Hematopoietic multipotent progenitor cell treated with erythropoietin and hydrocortisone succinate and interleukin-3 and kit ligand, for 4 days (in vitro differentiated cells): ENCODE measurements around the gene PRKCH.

Source experiments
- DNase-seq: peaks from one replicate; pipeline ENCODE4 v3.0.0-alpha.2; 2015

PRKCH gene

DNA sequence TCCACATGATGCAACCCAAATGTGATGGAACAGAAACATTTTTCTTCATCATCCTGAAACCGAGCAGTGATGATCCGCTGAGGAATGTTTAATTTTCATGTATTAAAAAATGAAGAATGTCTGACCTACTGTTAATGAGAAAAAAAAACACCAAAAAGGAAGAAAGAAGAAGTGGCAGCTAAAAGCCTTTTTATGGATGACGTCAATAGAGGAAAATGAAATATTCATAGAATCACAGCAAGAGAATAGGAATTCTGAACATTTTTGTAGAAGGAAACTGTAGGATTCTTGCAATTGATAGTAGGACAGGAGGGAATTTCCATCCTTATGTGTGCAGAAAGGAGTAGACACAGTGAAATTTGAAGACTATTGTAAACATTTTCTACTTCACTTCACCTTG is 112.9 kb downstream of the PRKCH start:
- DNase-seq = no peak

GRCh38 chr14:61435563-61436337 is 114.4 kb downstream of the PRKCH start:
- DNase-seq = no peak

DNA sequence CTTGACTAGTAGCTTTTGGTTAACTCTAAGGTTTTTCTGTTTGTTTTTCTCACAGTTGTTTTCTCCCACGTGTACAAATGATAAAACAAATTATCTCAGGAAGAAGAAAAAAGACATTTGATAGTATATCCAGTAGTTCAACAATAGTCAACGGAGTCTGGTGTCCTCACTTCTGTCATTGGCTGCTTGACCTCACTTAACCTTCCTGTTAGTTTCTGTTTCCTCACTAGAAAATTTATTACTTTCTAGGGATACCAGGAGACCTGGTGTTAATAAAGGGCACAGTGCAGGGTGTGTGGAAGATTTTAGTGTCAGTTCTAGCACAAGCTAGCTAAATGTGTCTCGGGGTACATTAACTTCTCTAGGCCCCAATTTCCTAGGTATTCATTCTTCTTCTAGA is 116.0 kb downstream of the PRKCH start:
- DNase-seq = no peak

DNA sequence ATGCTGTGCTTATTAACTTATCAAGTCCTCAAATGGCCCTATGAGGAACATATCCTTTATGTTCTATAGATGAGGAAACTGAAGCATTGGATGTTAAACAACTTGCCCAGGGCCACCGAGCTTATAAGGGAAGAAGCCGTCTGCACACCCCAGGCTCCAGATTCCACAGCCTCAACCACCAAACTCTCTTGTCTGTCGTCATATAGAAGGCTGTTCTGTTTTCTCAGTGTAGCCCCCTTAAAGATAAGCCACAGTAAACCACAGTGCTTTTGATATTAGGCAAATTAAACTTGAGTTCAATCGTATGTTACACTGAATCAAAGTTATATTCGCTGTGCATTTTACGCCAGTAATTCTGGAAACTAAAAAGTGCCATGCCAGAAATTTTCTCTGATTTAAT is 116.7 kb downstream of the PRKCH start:
- no peak for DNase-seq

- no peak for DNase-seq
Measured at GRCh38 chr14:61438497-61438859, 117.1 kb downstream of the PRKCH start.

DNA sequence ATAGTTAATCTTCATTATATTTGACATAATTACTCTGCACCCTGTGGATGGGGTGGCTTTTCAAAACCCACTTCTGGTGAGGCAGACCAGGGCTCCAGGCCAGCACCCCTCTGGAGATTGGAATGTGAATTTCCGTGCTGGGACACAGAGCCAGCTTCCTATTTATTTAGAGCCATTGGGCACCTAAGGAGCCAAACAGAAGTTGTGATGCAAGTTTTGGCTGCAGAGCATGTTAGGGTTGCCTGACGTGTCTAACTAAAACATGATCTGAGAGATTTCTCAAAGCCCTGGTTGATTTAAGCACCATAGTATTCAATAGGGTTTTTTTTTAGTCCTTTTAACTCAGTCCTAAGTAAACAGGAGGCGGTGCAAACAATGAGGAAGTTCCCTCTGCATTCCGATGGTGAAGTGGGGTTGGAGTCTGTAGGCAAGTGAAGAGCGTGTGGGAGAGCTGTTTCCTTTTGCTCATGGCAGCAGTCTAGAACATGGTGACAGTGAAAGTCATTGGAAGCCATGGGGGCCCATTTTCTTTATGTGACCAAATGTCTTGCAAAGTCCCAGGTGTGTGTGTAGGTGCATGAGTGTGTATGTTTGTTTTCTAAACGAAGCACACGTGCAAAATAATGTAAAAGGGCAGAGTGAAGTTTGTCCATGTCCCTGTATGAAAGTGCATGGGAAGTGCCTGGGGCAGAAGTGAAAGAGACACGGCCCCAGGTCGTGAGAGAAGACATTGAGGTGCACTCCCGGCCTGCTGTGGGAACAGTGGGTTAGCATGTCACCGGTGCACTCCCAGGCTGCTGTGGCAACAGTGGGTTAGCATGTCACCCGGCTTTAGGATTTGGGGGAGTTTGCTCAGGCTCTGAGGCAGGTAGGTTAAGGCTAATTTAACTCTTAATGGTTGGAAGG is 117.7 kb downstream of the PRKCH start:
- DNase-seq = peak; percentile 78

DNA sequence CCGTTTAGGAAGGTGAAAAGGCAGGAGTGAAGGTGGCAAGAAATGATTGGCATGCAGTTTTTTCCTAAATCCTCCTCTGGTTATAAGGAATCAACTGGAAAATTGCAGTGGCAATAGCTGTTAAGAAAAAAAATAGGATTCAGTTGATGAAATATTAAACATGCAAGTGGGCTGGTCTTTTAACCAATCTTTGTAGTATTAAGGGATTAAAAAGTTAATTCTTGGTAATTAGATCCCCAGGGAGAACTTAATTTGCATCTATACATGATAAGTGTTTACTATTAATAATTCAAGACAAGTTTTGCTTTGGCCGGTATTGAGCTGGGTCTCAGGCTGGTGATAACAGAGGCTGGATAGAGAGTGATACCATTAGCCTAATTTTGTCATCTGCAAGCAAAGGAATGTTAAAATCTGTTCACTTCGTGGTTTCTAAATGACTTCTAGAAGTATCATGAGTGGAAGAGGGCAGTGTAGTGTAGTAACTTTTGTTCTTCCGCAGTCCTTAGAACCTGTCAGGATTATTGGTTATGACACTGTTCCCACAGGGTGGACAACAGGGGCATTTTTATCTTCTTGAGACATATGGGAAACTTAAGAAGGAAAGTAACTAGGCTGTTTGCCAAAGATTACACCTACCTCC is 118.5 kb downstream of the PRKCH start:
- DNase-seq = no peak

- no peak for DNase-seq
Measured at GRCh38 chr14:61443481-61443880, 122.1 kb downstream of the PRKCH start.

GRCh38 chr14:61444215-61444768 is 122.9 kb downstream of the PRKCH start:
- peak; percentile 85 for DNase-seq

DNA sequence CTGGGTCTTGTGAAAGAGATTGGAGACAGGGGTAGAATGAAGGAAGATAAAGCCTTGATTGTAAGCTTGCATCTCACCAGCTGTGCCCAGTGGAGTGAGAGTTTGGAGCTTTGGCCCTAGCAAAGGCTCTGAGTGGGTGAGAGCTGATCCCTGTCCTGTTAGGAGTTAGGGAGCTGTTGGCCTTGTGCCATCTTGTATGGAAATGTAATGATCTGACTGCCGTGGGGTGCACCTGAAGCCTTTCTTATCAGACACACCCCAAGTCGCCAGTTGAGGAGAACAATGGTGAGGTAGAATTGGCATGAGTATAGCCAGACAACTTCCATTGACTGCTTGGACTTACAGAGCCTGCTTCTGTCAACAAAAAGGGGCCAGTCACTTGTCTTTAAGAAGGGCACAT is 130.1 kb downstream of the PRKCH start:
- no peak for DNase-seq

- no peak for DNase-seq
Measured at GRCh38 chr14:61451891-61452400, 130.6 kb downstream of the PRKCH start.

- no peak for DNase-seq
Measured at GRCh38 chr14:61452452-61452851, 131.1 kb downstream of the PRKCH start.

GRCh38 chr14:61453103-61453767 is 131.9 kb downstream of the PRKCH start:
- DNase-seq = no peak

DNA sequence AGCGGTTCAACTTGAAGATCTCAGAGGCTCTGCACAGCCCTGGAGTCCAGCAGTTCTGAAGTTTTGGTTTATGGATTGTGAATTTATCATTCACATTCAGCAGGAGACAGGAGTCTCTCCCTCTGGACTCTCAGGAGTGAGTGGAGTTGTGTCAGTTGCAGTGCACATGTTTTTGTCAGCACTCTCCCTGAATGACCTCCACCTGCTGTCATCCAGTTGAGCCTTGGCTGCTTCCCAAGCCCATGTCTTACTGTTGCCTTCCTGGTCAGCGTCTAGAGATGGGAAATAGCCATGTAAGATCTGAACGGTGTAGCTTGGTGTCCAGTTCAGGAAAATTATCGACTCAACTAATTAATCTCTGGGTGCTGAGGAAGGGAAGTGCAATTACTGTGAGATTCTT is 133.2 kb downstream of the PRKCH start:
- DNase-seq = no peak

DNA sequence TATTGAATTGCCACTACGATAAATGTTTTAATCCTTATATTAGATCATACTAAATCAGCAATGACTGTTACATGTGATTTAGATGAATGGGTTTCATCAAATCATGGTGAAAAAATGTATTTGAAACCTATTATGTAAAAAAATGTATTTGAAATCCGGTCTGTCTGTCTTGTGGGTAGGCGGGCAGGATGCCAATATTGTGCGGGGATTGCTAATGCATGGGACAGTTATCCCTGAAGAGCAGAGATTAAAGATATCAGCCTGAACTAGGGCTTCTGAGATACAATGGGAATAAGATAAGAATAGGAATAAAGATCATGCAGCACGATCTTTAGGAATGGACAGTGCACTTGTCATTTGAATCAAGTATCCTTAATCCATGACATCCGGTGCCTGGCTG is 134.0 kb downstream of the PRKCH start:
- no peak for DNase-seq

DNA sequence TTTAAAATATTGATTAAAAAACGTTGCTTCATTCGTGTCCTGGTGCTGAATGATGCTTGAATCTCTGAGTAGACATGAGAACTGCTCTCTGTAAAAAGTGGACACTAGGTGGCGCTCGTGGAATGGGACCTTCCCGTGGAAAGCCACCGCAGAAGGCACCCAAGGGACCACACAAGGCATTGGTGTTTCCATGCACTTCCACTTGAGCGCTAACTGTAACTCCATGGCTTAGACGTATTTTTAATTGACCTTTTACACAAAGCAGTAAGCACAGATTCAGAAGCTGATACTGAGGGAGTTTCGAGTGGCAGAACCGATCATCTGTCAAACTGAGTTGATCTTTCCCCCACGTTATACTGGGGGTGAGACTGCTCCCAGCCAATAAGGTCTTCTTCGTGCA is 135.3 kb downstream of the PRKCH start:
- DNase-seq = peak; percentile 90

- no peak for DNase-seq
Measured at GRCh38 chr14:61458766-61459165, 137.4 kb downstream of the PRKCH start.

- DNase-seq = no peak
Measured at GRCh38 chr14:61459229-61459628, 137.8 kb downstream of the PRKCH start.

DNA sequence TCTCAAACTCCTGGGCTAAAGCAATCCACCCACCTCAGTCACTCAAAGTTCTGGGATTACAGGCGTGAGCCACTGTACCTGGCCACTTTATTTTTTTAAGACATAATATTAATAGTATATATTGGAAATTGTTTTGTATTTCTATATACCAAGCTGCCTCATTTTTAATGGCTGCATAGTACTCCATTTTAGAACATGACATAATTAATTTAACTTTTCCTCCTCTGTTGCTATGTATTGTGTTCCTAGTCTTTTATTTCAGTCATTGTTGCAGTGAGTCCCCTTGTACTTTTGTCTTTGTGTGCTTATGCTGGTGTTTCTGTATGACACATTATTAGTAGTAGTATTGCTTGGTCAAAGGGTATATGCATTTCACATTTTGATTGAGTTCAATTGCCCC is 138.7 kb downstream of the PRKCH start:
- no peak for DNase-seq

DNA sequence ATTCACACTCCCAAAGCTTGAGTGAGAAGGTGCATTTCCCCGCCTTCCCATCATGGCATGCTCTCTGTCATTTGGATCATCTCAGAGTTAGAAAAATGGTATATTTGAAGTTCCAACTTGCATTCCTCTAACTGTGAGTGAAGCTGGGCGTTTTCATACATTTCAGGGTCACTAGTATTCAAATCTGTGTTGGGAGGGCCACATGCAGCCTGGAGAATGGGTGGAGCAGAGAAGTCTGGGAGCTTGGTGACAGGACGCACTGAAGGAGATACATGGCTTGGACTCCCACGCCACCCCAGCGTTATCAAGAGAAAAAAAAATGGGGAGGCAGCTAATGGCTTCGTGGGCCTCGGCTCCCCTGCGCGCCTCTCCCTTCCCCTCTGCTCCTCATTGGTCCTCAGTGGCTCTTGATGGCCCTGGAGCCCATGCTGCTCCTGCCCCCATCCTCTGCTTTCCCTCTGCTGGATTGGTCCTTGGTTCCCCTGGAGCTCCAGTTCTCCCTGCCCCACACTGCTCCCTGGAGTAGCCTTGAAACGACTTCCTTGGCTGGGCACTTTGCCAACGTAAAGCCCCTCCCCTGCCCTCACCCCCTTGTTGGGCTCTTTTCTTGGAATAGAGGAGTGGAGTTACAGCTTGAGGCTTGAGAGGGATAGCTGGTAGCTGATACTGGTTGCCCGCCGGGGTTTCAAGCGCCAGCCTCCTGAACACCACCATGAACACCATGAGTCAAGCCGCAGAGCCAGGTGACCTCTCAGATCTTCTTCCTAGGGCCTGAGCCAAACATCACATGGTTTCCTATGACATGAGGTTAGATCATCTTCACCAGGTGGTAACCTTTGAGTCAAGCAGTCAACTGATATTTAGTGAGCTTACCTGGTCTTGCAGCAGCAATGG is 139.6 kb downstream of the PRKCH start:
- no peak for DNase-seq

GRCh38 chr14:61461808-61462275 is 140.5 kb downstream of the PRKCH start:
- peak; percentile 83 for DNase-seq
